ENCODE measurements around the gene TRA2B.
"Not testable (repeated sequence)": the region's sequence is repeated elsewhere in the genome, so short reads cannot be mapped to it uniquely, and the experiment has no call there.

TRA2B gene

GRCh38 chr3:185926445-185926844, 11.4 kb downstream of the TRA2B start:
- no peak for DNase-seq

- DNase-seq = no peak
Observed at GRCh38 chr3:185925353-185925752, 12.5 kb downstream of the TRA2B start.

GRCh38 chr3:185924375-185924774, 13.4 kb downstream of the TRA2B start:
- DNase-seq = no peak

- no peak for DNase-seq
Observed at GRCh38 chr3:185920184-185920583, 17.6 kb downstream of the TRA2B start.

- no peak for DNase-seq
Observed at GRCh38 chr3:185916042-185916833, 21.6 kb downstream of the TRA2B start.

- DNase-seq = no peak
Observed at GRCh38 chr3:185915642-185916041, 22.2 kb downstream of the TRA2B start.

- DNase-seq = no peak
Observed at GRCh38 chr3:185914911-185915629, 22.7 kb downstream of the TRA2B start.

- no peak for DNase-seq
Observed at GRCh38 chr3:185912929-185913901, 24.6 kb downstream of the TRA2B start.

- DNase-seq = no peak
Observed at GRCh38 chr3:185912512-185912911, 25.3 kb downstream of the TRA2B start.

GRCh38 chr3:185911076-185911448, 26.8 kb downstream of the TRA2B start:
- DNase-seq = not testable (repeated sequence)

- not testable (repeated sequence) for DNase-seq
Observed at GRCh38 chr3:185910322-185911075, 27.3 kb downstream of the TRA2B start.

- DNase-seq = not testable (repeated sequence)
Observed at GRCh38 chr3:185909913-185910312, 27.9 kb downstream of the TRA2B start.

- no peak for DNase-seq
Observed at GRCh38 chr3:185900228-185900627, 37.6 kb downstream of the TRA2B start.

- no peak for DNase-seq
Observed at GRCh38 chr3:185896636-185897035, 41.2 kb downstream of the TRA2B start.

GRCh38 chr3:185887066-185887465, 50.7 kb downstream of the TRA2B start:
- DNase-seq = no peak

GRCh38 chr3:185884641-185885040, 53.2 kb downstream of the TRA2B start:
- no peak for DNase-seq

GRCh38 chr3:185881926-185882325, 55.9 kb downstream of the TRA2B start:
- DNase-seq = no peak

GRCh38 chr3:185880600-185880999, 57.2 kb downstream of the TRA2B start:
- no peak for DNase-seq

GRCh38 chr3:185878920-185879319, 58.9 kb downstream of the TRA2B start:
- no peak for DNase-seq

- DNase-seq = no peak
Observed at GRCh38 chr3:185874119-185874518, 63.7 kb downstream of the TRA2B start.

- no peak for DNase-seq
Observed at GRCh38 chr3:185867650-185868049, 70.2 kb downstream of the TRA2B start.

GRCh38 chr3:185866995-185867394, 70.8 kb downstream of the TRA2B start:
- DNase-seq = no peak

Measured in activated naive CD4-positive, alpha-beta T cell treated with Interleukin-2 at 50 U/mL for 16 hours (primary cell).